ENCODE measurements around the gene TPPP3.
A peak's percentile ranks its signal among the peaks of the same experiment; 100 is the strongest.

TPPP3 gene

GRCh38 chr16:67393111-67393787, at the start of gene TPPP3:
Gene TPPP3, minus strand, starts transcription at chr16:67393498. Its CDS starts 2,387 bp downstream, at chr16:67391111.
- peak; percentile 88 for DNase-seq (ENCODE audit: low read depth, low spot score)

- no peak for DNase-seq (ENCODE audit: low read depth, low spot score)
These were observed 49.4 kb upstream of the TPPP3 start for GRCh38 chr16:67442581-67443255.

GRCh38 chr16:67441907-67442306, 48.6 kb upstream of the TPPP3 start:
- DNase-seq (ENCODE audit: low read depth, low spot score), result no peak

- no peak for DNase-seq (ENCODE audit: low read depth, low spot score)
These were observed 48.0 kb upstream of the TPPP3 start for GRCh38 chr16:67441271-67441753.

- no peak for DNase-seq (ENCODE audit: low read depth, low spot score)
These were observed 45.6 kb upstream of the TPPP3 start for GRCh38 chr16:67438824-67439393.

- no peak for DNase-seq (ENCODE audit: low read depth, low spot score)
These were observed 44.9 kb upstream of the TPPP3 start for GRCh38 chr16:67438098-67438791.

- DNase-seq (ENCODE audit: low read depth, low spot score), result no peak
These were observed 44.2 kb upstream of the TPPP3 start for GRCh38 chr16:67437513-67437912.

- DNase-seq (ENCODE audit: low read depth, low spot score), result no peak
These were observed 43.4 kb upstream of the TPPP3 start for GRCh38 chr16:67436640-67437193.

- no peak for DNase-seq (ENCODE audit: low read depth, low spot score)
These were observed 42.5 kb upstream of the TPPP3 start for GRCh38 chr16:67435758-67436164.

- no peak for DNase-seq (ENCODE audit: low read depth, low spot score)
These were observed 39.9 kb upstream of the TPPP3 start for GRCh38 chr16:67433131-67433719.

- no peak for DNase-seq (ENCODE audit: low read depth, low spot score)
These were observed 39.2 kb upstream of the TPPP3 start for GRCh38 chr16:67432506-67432890.

- DNase-seq (ENCODE audit: low read depth, low spot score), result no peak
These were observed 38.6 kb upstream of the TPPP3 start for GRCh38 chr16:67431775-67432505.

GRCh38 chr16:67430977-67431774, 37.9 kb upstream of the TPPP3 start, which contains the start of gene HSD11B2:
Gene HSD11B2, plus strand, starts transcription at chr16:67431121. Its CDS starts 128 bp downstream, at chr16:67431249.
- DNase-seq (ENCODE audit: low read depth, low spot score), result peak; percentile 82

- DNase-seq (ENCODE audit: low read depth, low spot score), result peak; percentile 37
These were observed 37.2 kb upstream of the TPPP3 start for GRCh38 chr16:67430504-67430976.

- no peak for DNase-seq (ENCODE audit: low read depth, low spot score)
These were observed 36.7 kb upstream of the TPPP3 start for GRCh38 chr16:67429799-67430503.

GRCh38 chr16:67429053-67429798, 35.9 kb upstream of the TPPP3 start:
- DNase-seq (ENCODE audit: low read depth, low spot score), result no peak

- DNase-seq (ENCODE audit: low read depth, low spot score), result peak; percentile 84
These were observed 34.9 kb upstream of the TPPP3 start for GRCh38 chr16:67428146-67428731.

- DNase-seq (ENCODE audit: low read depth, low spot score), result no peak
These were observed 33.7 kb upstream of the TPPP3 start for GRCh38 chr16:67426950-67427349.

Measured in astrocyte of the hippocampus (primary cell).